GM23248 (cell line): Measurements from ENCODE around the gene NIPA2.

Experiments used
- EZH2 ChIP-seq: fragments of 200-600 bp; sonication (generic); IDR thresholded peaks from 2 replicates; pipeline ENCODE4 v1.6.1; 2018; ENCODE audit warnings: antibody characterized with exemption, mild to moderate bottlenecking; ENCODE audit not compliant: insufficient read depth, poor library complexity, severe bottlenecking
- EZH2phosphoT487 ChIP-seq: fragments of 200-600 bp; sonication (generic); IDR thresholded peaks from 2 replicates; pipeline ENCODE4 v1.6.1; 2018; ENCODE audit warnings: antibody characterized with exemption, moderate library complexity, mild to moderate bottlenecking, low read depth; ENCODE audit not compliant: insufficient read depth

DNA sequence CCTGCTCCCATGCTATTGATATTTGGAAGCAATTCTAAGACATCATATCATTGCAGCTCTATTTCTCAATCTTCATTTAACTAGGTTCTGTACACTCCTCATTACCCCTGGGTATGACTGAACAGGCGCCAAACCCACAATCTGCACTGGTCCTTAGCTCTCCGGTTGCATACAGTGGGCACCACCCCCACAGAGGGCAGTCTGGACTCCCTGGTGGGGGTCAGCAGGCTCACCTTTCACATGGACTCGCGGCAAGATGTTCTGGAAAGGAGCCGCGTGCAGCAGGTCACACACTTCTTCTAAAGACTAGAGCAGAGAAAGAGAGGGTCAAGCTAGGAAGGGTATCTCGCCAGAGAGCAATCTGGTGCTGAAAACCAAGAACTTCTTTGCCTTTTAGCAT lies 36.5 kb downstream of the NIPA2 start:
- no peak for TF ChIP-seq EZH2
- no peak for TF ChIP-seq EZH2phosphoT487
